ENCODE results near the gene PLB1. TPM values are rescaled to one million over a fixed set of nuclear protein-coding genes. Genes with fewer than 3 reads are reported as not detected.

PLB1 gene
- total and polyA plus RNA-seq, 9 of the 15 experiments (the other 6 are each of a cell fraction or from before 2014, with no cell fraction given) = 0.01 to 0.09 (median 0.07) TPM; not detected in 2

DNA sequence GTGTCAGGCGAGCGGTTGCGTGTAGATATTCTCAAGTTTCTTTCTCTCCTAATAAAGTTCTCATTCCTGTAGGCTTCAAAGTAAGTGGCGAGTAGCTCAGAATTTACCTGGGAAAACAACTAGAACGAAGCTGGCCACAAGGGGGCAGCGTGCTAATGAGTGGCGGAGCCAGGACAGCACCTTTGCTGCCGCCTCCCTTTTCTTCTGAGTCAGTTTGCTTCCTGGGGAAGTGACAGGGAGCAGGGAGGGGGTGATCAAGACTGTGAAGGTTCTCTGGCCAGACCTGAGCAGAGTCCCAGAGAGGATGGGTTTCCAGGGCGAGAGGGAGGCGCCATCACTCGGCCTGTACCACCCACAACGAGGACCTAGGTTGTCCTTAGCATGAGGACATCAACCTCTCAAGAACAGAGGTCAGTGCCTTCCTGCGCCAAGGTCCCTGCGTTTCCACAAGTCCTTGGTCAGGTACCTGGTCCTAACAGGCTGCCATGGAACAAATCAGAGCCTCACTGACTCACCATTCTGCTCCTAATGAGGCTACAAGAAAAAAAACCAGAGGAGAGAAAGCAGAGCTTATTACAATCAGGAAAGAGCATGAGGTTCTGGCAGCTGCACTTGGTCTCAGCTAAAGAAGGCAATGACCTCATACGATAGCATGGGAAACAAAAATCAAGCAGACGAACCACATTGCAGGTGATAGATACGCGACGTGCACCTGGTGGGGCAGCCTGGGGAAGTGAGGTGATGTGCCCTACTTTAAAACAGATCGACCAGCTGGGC, 98.7 kb downstream of the PLB1 start (continued):
- TF ChIP-seq, protein P1, sequence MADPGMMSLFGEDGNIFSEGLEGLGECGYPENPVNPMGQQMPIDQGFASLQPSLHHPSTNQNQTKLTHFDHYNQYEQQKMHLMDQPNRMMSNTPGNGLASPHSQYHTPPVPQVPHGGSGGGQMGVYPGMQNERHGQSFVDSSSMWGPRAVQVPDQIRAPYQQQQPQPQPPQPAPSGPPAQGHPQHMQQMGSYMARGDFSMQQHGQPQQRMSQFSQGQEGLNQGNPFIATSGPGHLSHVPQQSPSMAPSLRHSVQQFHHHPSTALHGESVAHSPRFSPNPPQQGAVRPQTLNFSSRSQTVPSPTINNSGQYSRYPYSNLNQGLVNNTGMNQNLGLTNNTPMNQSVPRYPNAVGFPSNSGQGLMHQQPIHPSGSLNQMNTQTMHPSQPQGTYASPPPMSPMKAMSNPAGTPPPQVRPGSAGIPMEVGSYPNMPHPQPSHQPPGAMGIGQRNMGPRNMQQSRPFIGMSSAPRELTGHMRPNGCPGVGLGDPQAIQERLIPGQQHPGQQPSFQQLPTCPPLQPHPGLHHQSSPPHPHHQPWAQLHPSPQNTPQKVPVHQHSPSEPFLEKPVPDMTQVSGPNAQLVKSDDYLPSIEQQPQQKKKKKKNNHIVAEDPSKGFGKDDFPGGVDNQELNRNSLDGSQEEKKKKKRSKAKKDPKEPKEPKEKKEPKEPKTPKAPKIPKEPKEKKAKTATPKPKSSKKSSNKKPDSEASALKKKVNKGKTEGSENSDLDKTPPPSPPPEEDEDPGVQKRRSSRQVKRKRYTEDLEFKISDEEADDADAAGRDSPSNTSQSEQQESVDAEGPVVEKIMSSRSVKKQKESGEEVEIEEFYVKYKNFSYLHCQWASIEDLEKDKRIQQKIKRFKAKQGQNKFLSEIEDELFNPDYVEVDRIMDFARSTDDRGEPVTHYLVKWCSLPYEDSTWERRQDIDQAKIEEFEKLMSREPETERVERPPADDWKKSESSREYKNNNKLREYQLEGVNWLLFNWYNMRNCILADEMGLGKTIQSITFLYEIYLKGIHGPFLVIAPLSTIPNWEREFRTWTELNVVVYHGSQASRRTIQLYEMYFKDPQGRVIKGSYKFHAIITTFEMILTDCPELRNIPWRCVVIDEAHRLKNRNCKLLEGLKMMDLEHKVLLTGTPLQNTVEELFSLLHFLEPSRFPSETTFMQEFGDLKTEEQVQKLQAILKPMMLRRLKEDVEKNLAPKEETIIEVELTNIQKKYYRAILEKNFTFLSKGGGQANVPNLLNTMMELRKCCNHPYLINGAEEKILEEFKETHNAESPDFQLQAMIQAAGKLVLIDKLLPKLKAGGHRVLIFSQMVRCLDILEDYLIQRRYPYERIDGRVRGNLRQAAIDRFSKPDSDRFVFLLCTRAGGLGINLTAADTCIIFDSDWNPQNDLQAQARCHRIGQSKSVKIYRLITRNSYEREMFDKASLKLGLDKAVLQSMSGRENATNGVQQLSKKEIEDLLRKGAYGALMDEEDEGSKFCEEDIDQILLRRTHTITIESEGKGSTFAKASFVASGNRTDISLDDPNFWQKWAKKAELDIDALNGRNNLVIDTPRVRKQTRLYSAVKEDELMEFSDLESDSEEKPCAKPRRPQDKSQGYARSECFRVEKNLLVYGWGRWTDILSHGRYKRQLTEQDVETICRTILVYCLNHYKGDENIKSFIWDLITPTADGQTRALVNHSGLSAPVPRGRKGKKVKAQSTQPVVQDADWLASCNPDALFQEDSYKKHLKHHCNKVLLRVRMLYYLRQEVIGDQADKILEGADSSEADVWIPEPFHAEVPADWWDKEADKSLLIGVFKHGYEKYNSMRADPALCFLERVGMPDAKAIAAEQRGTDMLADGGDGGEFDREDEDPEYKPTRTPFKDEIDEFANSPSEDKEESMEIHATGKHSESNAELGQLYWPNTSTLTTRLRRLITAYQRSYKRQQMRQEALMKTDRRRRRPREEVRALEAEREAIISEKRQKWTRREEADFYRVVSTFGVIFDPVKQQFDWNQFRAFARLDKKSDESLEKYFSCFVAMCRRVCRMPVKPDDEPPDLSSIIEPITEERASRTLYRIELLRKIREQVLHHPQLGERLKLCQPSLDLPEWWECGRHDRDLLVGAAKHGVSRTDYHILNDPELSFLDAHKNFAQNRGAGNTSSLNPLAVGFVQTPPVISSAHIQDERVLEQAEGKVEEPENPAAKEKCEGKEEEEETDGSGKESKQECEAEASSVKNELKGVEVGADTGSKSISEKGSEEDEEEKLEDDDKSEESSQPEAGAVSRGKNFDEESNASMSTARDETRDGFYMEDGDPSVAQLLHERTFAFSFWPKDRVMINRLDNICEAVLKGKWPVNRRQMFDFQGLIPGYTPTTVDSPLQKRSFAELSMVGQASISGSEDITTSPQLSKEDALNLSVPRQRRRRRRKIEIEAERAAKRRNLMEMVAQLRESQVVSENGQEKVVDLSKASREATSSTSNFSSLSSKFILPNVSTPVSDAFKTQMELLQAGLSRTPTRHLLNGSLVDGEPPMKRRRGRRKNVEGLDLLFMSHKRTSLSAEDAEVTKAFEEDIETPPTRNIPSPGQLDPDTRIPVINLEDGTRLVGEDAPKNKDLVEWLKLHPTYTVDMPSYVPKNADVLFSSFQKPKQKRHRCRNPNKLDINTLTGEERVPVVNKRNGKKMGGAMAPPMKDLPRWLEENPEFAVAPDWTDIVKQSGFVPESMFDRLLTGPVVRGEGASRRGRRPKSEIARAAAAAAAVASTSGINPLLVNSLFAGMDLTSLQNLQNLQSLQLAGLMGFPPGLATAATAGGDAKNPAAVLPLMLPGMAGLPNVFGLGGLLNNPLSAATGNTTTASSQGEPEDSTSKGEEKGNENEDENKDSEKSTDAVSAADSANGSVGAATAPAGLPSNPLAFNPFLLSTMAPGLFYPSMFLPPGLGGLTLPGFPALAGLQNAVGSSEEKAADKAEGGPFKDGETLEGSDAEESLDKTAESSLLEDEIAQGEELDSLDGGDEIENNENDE (IDR thresholded peaks at IDR 0.05; ENCODE audit: low read depth, low read length) = no peak
- TF ChIP-seq RBM22 (IDR thresholded peaks at IDR 0.05; ENCODE audit: low read depth, low read length, poor library complexity, severe bottlenecking) = no peak
- TF ChIP-seq, protein P2, sequence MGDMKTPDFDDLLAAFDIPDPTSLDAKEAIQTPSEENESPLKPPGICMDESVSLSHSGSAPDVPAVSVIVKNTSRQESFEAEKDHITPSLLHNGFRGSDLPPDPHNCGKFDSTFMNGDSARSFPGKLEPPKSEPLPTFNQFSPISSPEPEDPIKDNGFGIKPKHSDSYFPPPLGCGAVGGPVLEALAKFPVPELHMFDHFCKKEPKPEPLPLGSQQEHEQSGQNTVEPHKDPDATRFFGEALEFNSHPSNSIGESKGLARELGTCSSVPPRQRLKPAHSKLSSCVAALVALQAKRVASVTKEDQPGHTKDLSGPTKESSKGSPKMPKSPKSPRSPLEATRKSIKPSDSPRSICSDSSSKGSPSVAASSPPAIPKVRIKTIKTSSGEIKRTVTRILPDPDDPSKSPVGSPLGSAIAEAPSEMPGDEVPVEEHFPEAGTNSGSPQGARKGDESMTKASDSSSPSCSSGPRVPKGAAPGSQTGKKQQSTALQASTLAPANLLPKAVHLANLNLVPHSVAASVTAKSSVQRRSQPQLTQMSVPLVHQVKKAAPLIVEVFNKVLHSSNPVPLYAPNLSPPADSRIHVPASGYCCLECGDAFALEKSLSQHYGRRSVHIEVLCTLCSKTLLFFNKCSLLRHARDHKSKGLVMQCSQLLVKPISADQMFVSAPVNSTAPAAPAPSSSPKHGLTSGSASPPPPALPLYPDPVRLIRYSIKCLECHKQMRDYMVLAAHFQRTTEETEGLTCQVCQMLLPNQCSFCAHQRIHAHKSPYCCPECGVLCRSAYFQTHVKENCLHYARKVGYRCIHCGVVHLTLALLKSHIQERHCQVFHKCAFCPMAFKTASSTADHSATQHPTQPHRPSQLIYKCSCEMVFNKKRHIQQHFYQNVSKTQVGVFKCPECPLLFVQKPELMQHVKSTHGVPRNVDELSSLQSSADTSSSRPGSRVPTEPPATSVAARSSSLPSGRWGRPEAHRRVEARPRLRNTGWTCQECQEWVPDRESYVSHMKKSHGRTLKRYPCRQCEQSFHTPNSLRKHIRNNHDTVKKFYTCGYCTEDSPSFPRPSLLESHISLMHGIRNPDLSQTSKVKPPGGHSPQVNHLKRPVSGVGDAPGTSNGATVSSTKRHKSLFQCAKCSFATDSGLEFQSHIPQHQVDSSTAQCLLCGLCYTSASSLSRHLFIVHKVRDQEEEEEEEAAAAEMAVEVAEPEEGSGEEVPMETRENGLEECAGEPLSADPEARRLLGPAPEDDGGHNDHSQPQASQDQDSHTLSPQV (IDR thresholded peaks at IDR 0.05) = 0 out of 2 replicates have a peak, but pooled peaks have one; percentile 3
- TF ChIP-seq ETV6 (IDR thresholded peaks at IDR 0.05; ENCODE audit: borderline replicate concordance in 1 of 2, low read depth in 2 of 2, low read length in 1 of 2) = peak in 1 of 2 experiments; percentile 46; a peak in 1 of 4 replicates
- no peak for TF ChIP-seq ETV6 (CRISPR knock-in tag; IDR thresholded peaks at IDR 0.05; ENCODE audit: borderline replicate concordance)
- no peak for TF ChIP-seq GATAD2B (IDR thresholded peaks at IDR 0.05; ENCODE audit: borderline replicate concordance)
- no peak for TF ChIP-seq ZNF780A (CRISPR knock-in tag; IDR thresholded peaks at IDR 0.05)
- no peak for TF ChIP-seq SAFB (IDR thresholded peaks at IDR 0.05; ENCODE audit: borderline replicate concordance, low read depth, low read length)
- no peak for TF ChIP-seq TAF1 (IDR thresholded peaks at IDR 0.05; ENCODE audit: control insufficient read depth, extremely low read depth, insufficient read depth, low read length, severe bottlenecking)

Data from K562 (cell line).